ENCODE results near the gene RUNX1. TPM values are rescaled to one million over a fixed set of nuclear protein-coding genes. Genes with fewer than 3 reads are reported as not detected.

Gene RUNX1
- total RNA-seq, 1 experiment from 2014 or later, result 0.52 TPM

GRCh38 chr21:34790341-34790740 is 258.8 kb downstream of the RUNX1 start:
- DNase-seq (ENCODE audit: low spot score), result no peak
- Histone ChIP-seq H3K4me1 (ENCODE audit: insufficient read depth, low read length, poor library complexity, severe bottlenecking) (no peaks in the 10 kb centered on the region), H3K27me3 (replicated peaks; ENCODE audit: insufficient read depth, low read depth, low read length, poor library complexity) (no peaks in the 10 kb centered on the region), H3K4me3 (ENCODE audit: low read depth, low read length, poor library complexity, severe bottlenecking) (no peak overlapping the region), H3K9me3 (ENCODE audit: low read depth, low read length, poor library complexity, severe bottlenecking) (no peaks in the 10 kb centered on the region), H3K36me3 (ENCODE audit: insufficient read depth, low read length, poor library complexity, severe bottlenecking) (no peaks in the 10 kb centered on the region), H3K27ac (ENCODE audit: low read depth, low read length, poor library complexity, severe bottlenecking) (no peak overlapping the region)
- TF ChIP-seq EZH2 (IDR thresholded peaks at IDR 0.05; ENCODE audit: borderline replicate concordance, low read depth, low read length, poor library complexity, severe bottlenecking), result no peak
- TF ChIP-seq CTCF (conservative IDR thresholded peaks at IDR 0.05; ENCODE audit: low read depth, low read length), result no peak
- no TSS peak for BruUV-seq (replicated peaks)
- intact Hi-C loops (cut with micrococcal nuclease; ENCODE audit: unreplicated experiment), result no loop called here
- CTCF ChIA-PET, result no interaction called here
- POLR2A ChIA-PET (ENCODE audit: low non-redundant PET), result no interaction called here

GRCh38 chr21:34788879-34789278 is 260.2 kb downstream of the RUNX1 start:
- Histone ChIP-seq H3K4me3 (ENCODE audit: low read depth, low read length, poor library complexity, severe bottlenecking) (no peak overlapping the region), H3K4me1 (ENCODE audit: insufficient read depth, low read length, poor library complexity, severe bottlenecking) (no peaks in the 10 kb centered on the region), H3K9me3 (ENCODE audit: low read depth, low read length, poor library complexity, severe bottlenecking) (no peaks in the 10 kb centered on the region), H3K27ac (ENCODE audit: low read depth, low read length, poor library complexity, severe bottlenecking) (no peak overlapping the region), H3K27me3 (replicated peaks; ENCODE audit: insufficient read depth, low read depth, low read length, poor library complexity) (no peaks in the 10 kb centered on the region), H3K36me3 (ENCODE audit: insufficient read depth, low read length, poor library complexity, severe bottlenecking) (no peaks in the 10 kb centered on the region)
- no peak for TF ChIP-seq CTCF (conservative IDR thresholded peaks at IDR 0.05; ENCODE audit: low read depth, low read length)
- no peak for TF ChIP-seq EZH2 (IDR thresholded peaks at IDR 0.05; ENCODE audit: borderline replicate concordance, low read depth, low read length, poor library complexity, severe bottlenecking)
- no peak for DNase-seq (ENCODE audit: low spot score)
- intact Hi-C loops (cut with micrococcal nuclease; ENCODE audit: unreplicated experiment), result no loop called here
- BruUV-seq (replicated peaks), result no TSS peak
- POLR2A ChIA-PET (ENCODE audit: low non-redundant PET), result no interaction called here
- CTCF ChIA-PET, result no interaction called here

GRCh38 chr21:34783815-34784214 is 265.3 kb downstream of the RUNX1 start:
- Histone ChIP-seq H3K4me3 (ENCODE audit: low read depth, low read length, poor library complexity, severe bottlenecking) (no peak overlapping the region), H3K4me1 (ENCODE audit: insufficient read depth, low read length, poor library complexity, severe bottlenecking) (no peaks in the 10 kb centered on the region), H3K36me3 (ENCODE audit: insufficient read depth, low read length, poor library complexity, severe bottlenecking) (no peaks in the 10 kb centered on the region), H3K27ac (ENCODE audit: low read depth, low read length, poor library complexity, severe bottlenecking) (no peak overlapping the region), H3K9me3 (ENCODE audit: low read depth, low read length, poor library complexity, severe bottlenecking) (no peaks in the 10 kb centered on the region), H3K27me3 (replicated peaks; ENCODE audit: insufficient read depth, low read depth, low read length, poor library complexity) (no peaks in the 10 kb centered on the region)
- intact Hi-C loops (cut with micrococcal nuclease; ENCODE audit: unreplicated experiment), result no loop called here
- no peak for DNase-seq (ENCODE audit: low spot score)
- ChIA-PET POLR2A (ENCODE audit: low non-redundant PET) (no interaction called here), CTCF (no interaction called here)
- no peak for TF ChIP-seq EZH2 (IDR thresholded peaks at IDR 0.05; ENCODE audit: borderline replicate concordance, low read depth, low read length, poor library complexity, severe bottlenecking)
- no peak for TF ChIP-seq CTCF (conservative IDR thresholded peaks at IDR 0.05; ENCODE audit: low read depth, low read length)
- no TSS peak for BruUV-seq (replicated peaks)

Measured in A673 (cell line).